PC-3 (cell line): ENCODE measurements around the gene DGKZ.

Experiments used
- EZH2 ChIP-seq: fragments of 300-600 bp; sonication (generic); IDR thresholded peaks from one replicate; pipeline ENCODE4 v1.6.1; 2017; ENCODE audit warnings: antibody characterized with exemption, mild to moderate bottlenecking, low read length; ENCODE audit not compliant: unreplicated experiment
- EZH2phosphoT487 ChIP-seq: fragments of 300-600 bp; sonication (generic); IDR thresholded peaks from 2 replicates; pipeline ENCODE4 v1.6.1; 2018; ENCODE audit warnings: mild to moderate bottlenecking, antibody characterized with exemption, low read length, borderline replicate concordance
- TF ChIP-seq, protein P1 (sequence below): fragments of 300-600 bp; sonication (generic); conservative IDR thresholded peaks from 2 replicates; pipeline ENCODE4 v1.5.1; 2017; ENCODE audit warnings: antibody characterized with exemption, low read depth, mild to moderate bottlenecking, low read length

GRCh38 chr11:46393759-46394158, 46.5 kb downstream of the DGKZ start:
- TF ChIP-seq, protein P1, sequence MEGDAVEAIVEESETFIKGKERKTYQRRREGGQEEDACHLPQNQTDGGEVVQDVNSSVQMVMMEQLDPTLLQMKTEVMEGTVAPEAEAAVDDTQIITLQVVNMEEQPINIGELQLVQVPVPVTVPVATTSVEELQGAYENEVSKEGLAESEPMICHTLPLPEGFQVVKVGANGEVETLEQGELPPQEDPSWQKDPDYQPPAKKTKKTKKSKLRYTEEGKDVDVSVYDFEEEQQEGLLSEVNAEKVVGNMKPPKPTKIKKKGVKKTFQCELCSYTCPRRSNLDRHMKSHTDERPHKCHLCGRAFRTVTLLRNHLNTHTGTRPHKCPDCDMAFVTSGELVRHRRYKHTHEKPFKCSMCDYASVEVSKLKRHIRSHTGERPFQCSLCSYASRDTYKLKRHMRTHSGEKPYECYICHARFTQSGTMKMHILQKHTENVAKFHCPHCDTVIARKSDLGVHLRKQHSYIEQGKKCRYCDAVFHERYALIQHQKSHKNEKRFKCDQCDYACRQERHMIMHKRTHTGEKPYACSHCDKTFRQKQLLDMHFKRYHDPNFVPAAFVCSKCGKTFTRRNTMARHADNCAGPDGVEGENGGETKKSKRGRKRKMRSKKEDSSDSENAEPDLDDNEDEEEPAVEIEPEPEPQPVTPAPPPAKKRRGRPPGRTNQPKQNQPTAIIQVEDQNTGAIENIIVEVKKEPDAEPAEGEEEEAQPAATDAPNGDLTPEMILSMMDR, result no peak
- TF ChIP-seq EZH2, result no peak
- TF ChIP-seq EZH2phosphoT487, result no peak
